ENCODE measurements around the gene SCN1B.

DNA sequence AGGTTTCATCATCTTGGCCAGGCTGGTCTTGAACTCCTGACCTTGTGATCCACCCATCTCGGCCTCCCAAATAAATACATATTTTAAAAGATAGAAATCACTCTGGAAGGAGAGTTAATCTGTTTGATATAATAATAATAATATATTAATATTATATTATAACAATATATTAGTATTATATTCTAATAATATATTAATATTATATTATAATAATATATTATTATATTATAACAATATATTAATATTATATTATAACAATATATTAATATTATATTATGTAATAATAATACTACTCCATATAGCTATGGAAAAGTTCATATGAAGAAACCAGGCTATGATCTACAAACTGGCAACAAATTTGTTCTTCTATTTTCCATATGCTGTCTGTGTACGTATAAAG lies 28.1 kb downstream of the SCN1B start:
- TF ChIP-seq CTCF (IDR thresholded peaks at IDR 0.05), result no peak
- TF ChIP-seq POLR2A (IDR thresholded peaks at IDR 0.05), result no peak
